KOPT-K1 (cell line): Measurements from ENCODE around the gene MACROD1.

Source experiments
- H3K27ac ChIP-seq: fragments of 200-600 bp; sonication (generic); 2 replicates; pipeline ENCODE4 v1.5.1; 2016; ENCODE audit warnings: antibody characterized with exemption, mild to moderate bottlenecking, low read depth, low read length; ENCODE audit not compliant: poor library complexity, severe bottlenecking
- H3K36me3 ChIP-seq: fragments of 200-600 bp; sonication (generic); 2 replicates; pipeline ENCODE4 v1.5.1; 2017; ENCODE audit warnings: antibody characterized with exemption, mild to moderate bottlenecking, low read length, moderate library complexity; ENCODE audit not compliant: insufficient read depth
- H3K9me3 ChIP-seq: fragments of 200-600 bp; sonication (generic); 2 replicates; pipeline ENCODE4 v1.5.1; 2017; ENCODE audit warnings: antibody characterized with exemption, low read length, mild to moderate bottlenecking; ENCODE audit not compliant: insufficient read depth, poor library complexity, severe bottlenecking

MACROD1 gene

GRCh38 chr11:64077607-64078006 is 88.3 kb downstream of the MACROD1 start:
- Histone ChIP-seq H3K9me3 (no peaks in the 10 kb centered on the region), H3K36me3 (no peaks in the 10 kb centered on the region), H3K27ac (no peak overlapping the region)

GRCh38 chr11:64076758-64077157 is 89.2 kb downstream of the MACROD1 start:
- Histone ChIP-seq H3K9me3 (no peaks in the 10 kb centered on the region), H3K27ac (no peak overlapping the region), H3K36me3 (no peaks in the 10 kb centered on the region)

GRCh38 chr11:64074239-64074638 is 91.7 kb downstream of the MACROD1 start:
- H3K27ac ChIP-seq = no peak overlapping the region
- H3K9me3 ChIP-seq = no peaks in the 10 kb centered on the region
- H3K36me3 ChIP-seq = no peaks in the 10 kb centered on the region

- H3K36me3 ChIP-seq = no peaks in the 10 kb centered on the region
- H3K9me3 ChIP-seq = no peaks in the 10 kb centered on the region
- no peak overlapping the region for H3K27ac ChIP-seq
These were observed 92.4 kb downstream of the MACROD1 start for GRCh38 chr11:64073542-64073941.

- no peak overlapping the region for H3K27ac ChIP-seq
These were observed 93.0 kb downstream of the MACROD1 start for GRCh38 chr11:64072871-64073270.

GRCh38 chr11:64072403-64072802 is 93.5 kb downstream of the MACROD1 start:
- no peaks in the 10 kb centered on the region for H3K36me3 ChIP-seq
- no peaks in the 10 kb centered on the region for H3K9me3 ChIP-seq
- H3K27ac ChIP-seq = no peak overlapping the region

More at GRCh38 chr11:64072871-64073270, 93.0 kb downstream of the MACROD1 start:
- Histone ChIP-seq H3K36me3 (no peaks in the 10 kb centered on the region), H3K9me3 (no peaks in the 10 kb centered on the region)

- Histone ChIP-seq H3K9me3 (no peaks in the 10 kb centered on the region), H3K36me3 (no peaks in the 10 kb centered on the region), H3K27ac (no peak overlapping the region)
These were observed 94.1 kb downstream of the MACROD1 start for GRCh38 chr11:64071849-64072248.

GRCh38 chr11:64070314-64070681 is 95.6 kb downstream of the MACROD1 start:
- no peak overlapping the region for H3K27ac ChIP-seq
- H3K36me3 ChIP-seq = no peaks in the 10 kb centered on the region
- H3K9me3 ChIP-seq = no peaks in the 10 kb centered on the region

- no peaks in the 10 kb centered on the region for H3K36me3 ChIP-seq
These were observed 96.3 kb downstream of the MACROD1 start for GRCh38 chr11:64069401-64070313.

GRCh38 chr11:64068705-64069400 is 97.1 kb downstream of the MACROD1 start:
- H3K36me3 ChIP-seq = no peaks in the 10 kb centered on the region
- no peak overlapping the region for H3K27ac ChIP-seq
- H3K9me3 ChIP-seq = no peaks in the 10 kb centered on the region

More at GRCh38 chr11:64069401-64070313, 96.3 kb downstream of the MACROD1 start:
- H3K9me3 ChIP-seq = no peaks in the 10 kb centered on the region
- no peak overlapping the region for H3K27ac ChIP-seq

- Histone ChIP-seq H3K9me3 (no peaks in the 10 kb centered on the region), H3K27ac (no peak overlapping the region), H3K36me3 (no peaks in the 10 kb centered on the region)
These were observed 98.5 kb downstream of the MACROD1 start for GRCh38 chr11:64067230-64067993.

- Histone ChIP-seq H3K36me3 (no peaks in the 10 kb centered on the region), H3K27ac (no peak overlapping the region), H3K9me3 (no peaks in the 10 kb centered on the region)
These were observed 100.2 kb downstream of the MACROD1 start for GRCh38 chr11:64065712-64066111.

GRCh38 chr11:64065141-64065465 is 100.8 kb downstream of the MACROD1 start:
- H3K9me3 ChIP-seq = no peaks in the 10 kb centered on the region
- no peak overlapping the region for H3K27ac ChIP-seq
- no peaks in the 10 kb centered on the region for H3K36me3 ChIP-seq

- H3K36me3 ChIP-seq = no peaks in the 10 kb centered on the region
- no peaks in the 10 kb centered on the region for H3K9me3 ChIP-seq
- no peak overlapping the region for H3K27ac ChIP-seq
These were observed 101.4 kb downstream of the MACROD1 start for GRCh38 chr11:64064374-64065140.
